AG09309 (cell line): ENCODE results near the gene ARID5B.

Experiments
- DNase-seq: peaks from one replicate; pipeline ENCODE4 v3.0.0-alpha.2; 2010; ENCODE audit warnings: low read depth
- H3K4me3 ChIP-seq: 2 replicates; pipeline ENCODE4 v1.5.1; 2011; ENCODE audit warnings: mild to moderate bottlenecking, low read depth, low read length, moderate library complexity; ENCODE audit not compliant: control insufficient read depth
- TF ChIP-seq, protein P1 (sequence below): IDR thresholded peaks from 2 replicates; pipeline ENCODE4 v1.5.1; 2011; ENCODE audit warnings: mild to moderate bottlenecking, low read depth, low read length, inconsistent platforms; ENCODE audit not compliant: insufficient read depth, control insufficient read depth; ENCODE audit errors: missing control alignments

The ARID5B gene

GRCh38 chr10:61923210-61923949, 21.9 kb downstream of the ARID5B start:
- TF ChIP-seq, protein P1, sequence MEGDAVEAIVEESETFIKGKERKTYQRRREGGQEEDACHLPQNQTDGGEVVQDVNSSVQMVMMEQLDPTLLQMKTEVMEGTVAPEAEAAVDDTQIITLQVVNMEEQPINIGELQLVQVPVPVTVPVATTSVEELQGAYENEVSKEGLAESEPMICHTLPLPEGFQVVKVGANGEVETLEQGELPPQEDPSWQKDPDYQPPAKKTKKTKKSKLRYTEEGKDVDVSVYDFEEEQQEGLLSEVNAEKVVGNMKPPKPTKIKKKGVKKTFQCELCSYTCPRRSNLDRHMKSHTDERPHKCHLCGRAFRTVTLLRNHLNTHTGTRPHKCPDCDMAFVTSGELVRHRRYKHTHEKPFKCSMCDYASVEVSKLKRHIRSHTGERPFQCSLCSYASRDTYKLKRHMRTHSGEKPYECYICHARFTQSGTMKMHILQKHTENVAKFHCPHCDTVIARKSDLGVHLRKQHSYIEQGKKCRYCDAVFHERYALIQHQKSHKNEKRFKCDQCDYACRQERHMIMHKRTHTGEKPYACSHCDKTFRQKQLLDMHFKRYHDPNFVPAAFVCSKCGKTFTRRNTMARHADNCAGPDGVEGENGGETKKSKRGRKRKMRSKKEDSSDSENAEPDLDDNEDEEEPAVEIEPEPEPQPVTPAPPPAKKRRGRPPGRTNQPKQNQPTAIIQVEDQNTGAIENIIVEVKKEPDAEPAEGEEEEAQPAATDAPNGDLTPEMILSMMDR, result no peak
- no peak for DNase-seq
- no peak overlapping the region for H3K4me3 ChIP-seq

GRCh38 chr10:61923950-61924274, 22.4 kb downstream of the ARID5B start:
- H3K4me3 ChIP-seq, result no peak overlapping the region
- no peak for DNase-seq
- TF ChIP-seq, protein P1, result no peak

DNA sequence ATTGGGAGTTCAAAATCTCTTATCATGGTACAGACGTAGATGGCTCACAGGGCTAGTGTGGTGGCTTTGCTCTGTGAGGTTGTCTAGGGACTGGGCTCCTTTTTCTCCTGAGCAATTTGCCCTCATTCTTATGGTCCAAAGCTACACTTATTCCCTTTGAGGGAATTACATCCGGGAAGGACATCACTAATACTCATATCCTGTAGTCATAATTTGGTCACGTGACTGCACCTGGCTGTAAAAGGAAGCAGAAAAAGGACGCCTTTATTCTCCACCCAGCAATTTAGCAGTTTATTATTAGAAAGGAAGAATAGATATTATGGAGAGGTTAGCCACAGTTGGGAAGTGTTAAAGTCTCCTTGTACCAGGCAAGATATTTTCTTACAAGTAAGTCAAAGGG, 28.1 kb downstream of the ARID5B start:
- TF ChIP-seq, protein P1, result no peak
- no peak overlapping the region for H3K4me3 ChIP-seq
- no peak for DNase-seq

GRCh38 chr10:61931620-61932332, 30.3 kb downstream of the ARID5B start:
- DNase-seq, result no peak
- TF ChIP-seq, protein P1, result no peak
- H3K4me3 ChIP-seq, result no peak overlapping the region

DNA sequence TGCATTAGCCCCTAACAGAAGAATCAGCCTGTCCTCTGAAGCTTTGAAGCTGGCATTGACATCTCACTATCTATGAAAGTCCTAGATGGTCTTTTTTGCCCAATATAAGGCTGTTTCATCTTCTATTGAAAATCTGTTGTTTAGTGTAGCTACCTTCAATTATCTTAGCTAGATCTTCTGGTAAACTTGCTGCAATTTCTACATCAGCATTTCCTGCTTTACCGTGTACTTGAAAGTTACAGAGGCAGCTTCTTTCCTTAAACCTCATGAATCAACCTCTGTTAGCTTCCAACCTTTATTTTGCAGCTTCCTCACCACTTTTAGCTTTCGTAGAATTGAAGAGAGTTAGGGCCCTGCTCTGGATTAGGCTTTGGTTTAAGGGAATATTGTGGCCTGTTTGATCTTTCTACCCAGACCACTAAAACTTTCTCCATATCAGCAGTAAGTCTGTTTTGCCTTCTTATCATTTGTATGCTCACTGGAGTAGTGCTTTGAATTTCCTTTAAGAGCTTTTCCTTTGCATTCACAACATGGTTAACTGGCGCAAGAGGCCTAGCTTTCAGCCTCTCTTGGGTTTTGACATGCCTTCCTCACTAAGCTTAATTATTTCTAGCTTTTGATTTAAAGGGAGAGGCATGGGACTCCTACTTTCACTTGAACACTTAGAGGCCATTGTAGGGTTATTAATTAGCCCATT, 32.5 kb downstream of the ARID5B start:
- no peak overlapping the region for H3K4me3 ChIP-seq
- TF ChIP-seq, protein P1, result no peak
- no peak for DNase-seq

DNA sequence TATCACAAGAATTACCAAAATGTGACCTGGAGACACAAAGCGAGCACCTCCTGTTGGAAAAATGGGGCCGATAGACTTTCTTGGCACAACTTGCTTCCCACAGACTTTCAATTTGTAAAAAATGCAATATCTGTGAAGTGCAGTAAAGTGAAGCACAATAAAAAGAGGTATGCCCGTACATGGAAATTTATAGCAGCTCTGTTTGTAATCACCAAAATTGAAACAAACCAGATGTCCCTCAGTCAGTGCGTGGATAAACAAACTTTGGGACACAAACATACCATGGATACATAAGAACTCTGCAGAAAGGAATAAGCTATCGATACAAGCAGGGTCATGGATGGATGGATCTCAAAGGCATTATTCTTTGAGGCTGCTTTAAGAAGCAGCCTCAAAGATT, 33.6 kb downstream of the ARID5B start:
- no peak overlapping the region for H3K4me3 ChIP-seq
- TF ChIP-seq, protein P1, result no peak
- no peak for DNase-seq
